H9 (cell line): ENCODE results near the gene ATG2A. TPM values are rescaled to one million over a fixed set of nuclear protein-coding genes. Genes with fewer than 3 reads are reported as not detected.

Source experiments
- DNase-seq: peaks from one replicate; pipeline ENCODE4 v3.0.0-alpha.2; 2017
- H2AFZ ChIP-seq: one replicate; pipeline ENCODE4 v1.6.1; 2013; ENCODE audit warnings: mild to moderate bottlenecking, low read length, control low read depth, moderate library complexity
- H2AK5ac ChIP-seq: 2 replicates; pipeline ENCODE4 v1.6.1; 2013; ENCODE audit warnings: low read length, control low read depth, mixed read lengths; ENCODE audit not compliant: insufficient read length
- H2BK120ac ChIP-seq: one replicate; pipeline ENCODE4 v1.6.1; 2013; ENCODE audit warnings: low read depth, mild to moderate bottlenecking, low read length, control low read depth, inconsistent platforms; ENCODE audit not compliant: poor library complexity, severe bottlenecking
- H2BK12ac ChIP-seq: 2 replicates; pipeline ENCODE4 v1.6.1; 2013; ENCODE audit warnings: low read length, control low read depth, mixed read lengths, low read depth; ENCODE audit not compliant: insufficient read length
- H2BK15ac ChIP-seq: 2 replicates; pipeline ENCODE4 v1.6.1; 2013; ENCODE audit warnings: low read depth, low read length, control low read depth
- H2BK20ac ChIP-seq: one replicate; pipeline ENCODE4 v1.6.1; 2013; ENCODE audit warnings: low read depth, mild to moderate bottlenecking, low read length, control low read depth, inconsistent platforms; ENCODE audit not compliant: poor library complexity, severe bottlenecking
- H2BK5ac ChIP-seq: 2 replicates; pipeline ENCODE4 v1.6.1; 2013; ENCODE audit warnings: low read length, control low read depth, mixed read lengths; ENCODE audit not compliant: insufficient read length
- H3K14ac ChIP-seq: 2 replicates; pipeline ENCODE4 v1.6.1; 2013; ENCODE audit warnings: low read length, control low read depth; ENCODE audit not compliant: insufficient read depth
- H3K18ac ChIP-seq: 2 replicates; pipeline ENCODE4 v1.6.1; 2013; ENCODE audit warnings: low read depth, mild to moderate bottlenecking, mixed read lengths, low read length, control low read depth; ENCODE audit not compliant: insufficient read length
- H3K23ac ChIP-seq: 2 replicates; pipeline ENCODE4 v1.6.1; 2013; ENCODE audit warnings: low read length, control low read depth, mixed read lengths, low read depth; ENCODE audit not compliant: insufficient read length
- H3K23me2 ChIP-seq: 2 replicates; pipeline ENCODE4 v1.6.1; 2013; ENCODE audit warnings: low read depth, mild to moderate bottlenecking, mixed read lengths, low read length, control low read depth; ENCODE audit not compliant: insufficient read length, poor library complexity, severe bottlenecking
- H3K27ac ChIP-seq: 2 replicates; pipeline ENCODE4 v1.5.1; 2013; ENCODE audit warnings: low read length, control low read depth, mixed read lengths, low read depth; ENCODE audit not compliant: insufficient read length
- H3K27me3 ChIP-seq: 2 replicates; pipeline ENCODE4 v1.6.1; 2013; ENCODE audit warnings: low read length, control low read depth, inconsistent platforms; ENCODE audit not compliant: insufficient read depth
- H3K4ac ChIP-seq: 2 replicates; pipeline ENCODE4 v1.6.1; 2013; ENCODE audit warnings: low read depth, mild to moderate bottlenecking, control low read depth, inconsistent platforms, low read length, moderate library complexity
- H3K4me1 ChIP-seq: 2 replicates; pipeline ENCODE4 v1.6.1; 2013; ENCODE audit warnings: low read length, control low read depth, inconsistent platforms; ENCODE audit not compliant: insufficient read depth
- H3K4me2 ChIP-seq: 2 replicates; pipeline ENCODE4 v1.6.1; 2013; ENCODE audit warnings: low read length, control low read depth, mixed read lengths; ENCODE audit not compliant: insufficient read length, insufficient read depth
- H3K56ac ChIP-seq: 2 replicates; pipeline ENCODE4 v1.6.1; 2013; ENCODE audit warnings: low read depth, mild to moderate bottlenecking, mixed read lengths, low read length, control low read depth; ENCODE audit not compliant: insufficient read length
- H3K79me1 ChIP-seq: 2 replicates; pipeline ENCODE4 v1.6.1; 2013; ENCODE audit warnings: low read depth, mild to moderate bottlenecking, moderate library complexity, low read length, control low read depth, inconsistent platforms; ENCODE audit not compliant: insufficient read depth, poor library complexity, severe bottlenecking
- H3K79me2 ChIP-seq: 2 replicates; pipeline ENCODE4 v1.6.1; 2013; ENCODE audit warnings: low read length, control low read depth, inconsistent platforms; ENCODE audit not compliant: insufficient read depth
- H3K9ac ChIP-seq: 2 replicates; pipeline ENCODE4 v1.6.1; 2013; ENCODE audit warnings: low read length, control low read depth, mixed read lengths; ENCODE audit not compliant: insufficient read length; ENCODE audit errors: extremely low read depth
- H3K9me3 ChIP-seq: one replicate; pipeline ENCODE4 v1.6.1; 2013; ENCODE audit warnings: low read depth, low read length, inconsistent platforms; ENCODE audit not compliant: control insufficient read depth
- H3T11ph ChIP-seq: one replicate; pipeline ENCODE4 v1.6.1; 2013; ENCODE audit warnings: mild to moderate bottlenecking, low read length, control low read depth, inconsistent platforms
- H4K20me1 ChIP-seq: one replicate; pipeline ENCODE4 v1.6.1; 2013; ENCODE audit not compliant: control insufficient read depth, insufficient read length, insufficient read depth
- H4K5ac ChIP-seq: 2 replicates; pipeline ENCODE4 v1.6.1; 2013; ENCODE audit warnings: low read depth, mild to moderate bottlenecking, mixed read lengths, low read length, control low read depth; ENCODE audit not compliant: insufficient read length
- H4K8ac ChIP-seq: replicated peaks from 2 replicates; pipeline ENCODE4 v1.6.1; 2013; ENCODE audit warnings: low read length, control low read depth, mixed read lengths, low read depth; ENCODE audit not compliant: insufficient read length
- H4K91ac ChIP-seq: 2 replicates; pipeline ENCODE4 v1.6.1; 2013; ENCODE audit warnings: low read depth, mild to moderate bottlenecking, moderate library complexity, mixed read lengths, low read length, control low read depth; ENCODE audit not compliant: insufficient read length
- H3K27ac Mint-ChIP-seq, 3 experiments: 2 replicates in 2 of 3; 3 replicates in 1 of 3; pipeline ENCODE4 v1.8.0; 2020 to 2021; ENCODE audit warnings: mixed read lengths in 3 of 3, mild to moderate bottlenecking in 1 of 3, moderate library complexity in 1 of 3
- H3K27me3 Mint-ChIP-seq: 2 replicates; pipeline ENCODE4 v1.8.0; 2021; ENCODE audit warnings: low read depth, mild to moderate bottlenecking, moderate library complexity, mixed read lengths
- H3K36me3 Mint-ChIP-seq, 3 experiments: 2 replicates in 2 of 3; 3 replicates in 1 of 3; pipeline ENCODE4 v1.8.0; 2020 to 2021; ENCODE audit warnings: low read depth in 3 of 3, mixed read lengths in 3 of 3; ENCODE audit not compliant: insufficient read depth in 1 of 3
- H3K4me1 Mint-ChIP-seq, 2 experiments: 2 replicates each; pipeline ENCODE4 v1.8.0; 2020; ENCODE audit warnings: mixed read lengths in 2 of 2
- H3K4me3 Mint-ChIP-seq, 2 experiments: 2 replicates in 1 of 2; 3 replicates in 1 of 2; pipeline ENCODE4 v1.8.0; 2020 to 2021; ENCODE audit warnings: mild to moderate bottlenecking in 2 of 2, mixed read lengths in 2 of 2, moderate library complexity in 1 of 2
- H3K9me3 Mint-ChIP-seq, 2 experiments: 2 replicates in 1 of 2; 3 replicates in 1 of 2; pipeline ENCODE4 v1.8.0; 2020; ENCODE audit warnings: mild to moderate bottlenecking in 2 of 2, mixed read lengths in 2 of 2, moderate library complexity in 1 of 2
- WGBS: extraction: QIAGEN DNeasy Blood & Tissue Kit; methylation state at CpG from one replicate; pipeline ENCODE4 v1.1.7; 2013; ENCODE audit warnings: missing lambda C conversion rate, low lambda C conversion rate, mixed read lengths; ENCODE audit not compliant: insufficient read length; ENCODE audit errors: extremely low coverage; 5-methylcytosine and 5-hydroxymethylcytosine counted together
- total RNA-seq: library from RNA; stranded (reverse); gene quantifications from 2 replicates; pipeline ENCODE4 v1.2.1, GENCODE V29; 2021
- TF ChIP-seq, protein P1 (sequence below): fragments of 200-600 bp; sonication (generic); conservative IDR thresholded peaks from 3 replicates; pipeline ENCODE4 v1.8.0; 2021; ENCODE audit warnings: antibody characterized with exemption, mild to moderate bottlenecking

The ATG2A gene
- total RNA-seq, 1 experiment from 2014 or later: 21.3 TPM

DNA sequence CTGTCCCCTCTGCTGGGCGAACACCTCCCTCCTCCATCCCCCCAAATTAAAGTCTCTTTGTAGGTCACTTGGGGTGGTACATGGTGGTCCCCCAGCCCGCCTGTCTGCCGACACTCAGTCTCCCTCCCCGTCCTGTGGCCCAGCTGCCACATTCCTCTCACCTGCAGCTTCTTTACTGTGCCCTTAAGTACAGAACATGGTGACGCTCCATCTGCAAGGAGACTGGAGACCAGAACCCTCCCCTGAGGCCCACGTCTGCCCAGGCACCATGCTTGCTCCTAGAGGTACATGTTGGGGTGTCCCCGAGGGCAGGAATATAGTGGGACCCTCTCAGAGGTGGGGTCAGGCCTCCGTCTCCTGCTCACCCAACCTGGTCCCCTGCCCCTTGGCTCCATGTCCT lies 33.0 kb downstream of the ATG2A start:
- H3K27me3 ChIP-seq: no peaks in the 10 kb centered on the region
- no peak overlapping the region for H3K23ac ChIP-seq
- Mint-ChIP-seq H3K9me3 (no peaks in the 10 kb centered on the region; a peak in 1 of 5 replicates), H3K27ac (peak overlapping the region in 1 of 3 experiments; percentile 62; a peak in 2 of 7 replicates), H3K27me3 (peaks cover 4% of the 10 kb centered on the region), H3K4me1 (peaks cover 22 to 29% of the 10 kb centered on the region in 2 experiments), H3K36me3 (no peaks in the 10 kb centered on the region), H3K4me3 (no peak overlapping the region; a peak in 1 of 5 replicates)
- no peak overlapping the region for H3K14ac ChIP-seq
- H4K20me1 ChIP-seq: no peaks in the 10 kb centered on the region
- H3K18ac ChIP-seq: no peak overlapping the region
- DNase-seq: no peak
- H3T11ph ChIP-seq: no peak overlapping the region
- H3K56ac ChIP-seq: no peak overlapping the region
- TF ChIP-seq, protein P1, sequence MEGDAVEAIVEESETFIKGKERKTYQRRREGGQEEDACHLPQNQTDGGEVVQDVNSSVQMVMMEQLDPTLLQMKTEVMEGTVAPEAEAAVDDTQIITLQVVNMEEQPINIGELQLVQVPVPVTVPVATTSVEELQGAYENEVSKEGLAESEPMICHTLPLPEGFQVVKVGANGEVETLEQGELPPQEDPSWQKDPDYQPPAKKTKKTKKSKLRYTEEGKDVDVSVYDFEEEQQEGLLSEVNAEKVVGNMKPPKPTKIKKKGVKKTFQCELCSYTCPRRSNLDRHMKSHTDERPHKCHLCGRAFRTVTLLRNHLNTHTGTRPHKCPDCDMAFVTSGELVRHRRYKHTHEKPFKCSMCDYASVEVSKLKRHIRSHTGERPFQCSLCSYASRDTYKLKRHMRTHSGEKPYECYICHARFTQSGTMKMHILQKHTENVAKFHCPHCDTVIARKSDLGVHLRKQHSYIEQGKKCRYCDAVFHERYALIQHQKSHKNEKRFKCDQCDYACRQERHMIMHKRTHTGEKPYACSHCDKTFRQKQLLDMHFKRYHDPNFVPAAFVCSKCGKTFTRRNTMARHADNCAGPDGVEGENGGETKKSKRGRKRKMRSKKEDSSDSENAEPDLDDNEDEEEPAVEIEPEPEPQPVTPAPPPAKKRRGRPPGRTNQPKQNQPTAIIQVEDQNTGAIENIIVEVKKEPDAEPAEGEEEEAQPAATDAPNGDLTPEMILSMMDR: no peak
- H3K4me2 ChIP-seq: no peak overlapping the region
- no peak overlapping the region for H4K8ac ChIP-seq
- H2BK5ac ChIP-seq: no peak overlapping the region
- no peak overlapping the region for H4K91ac ChIP-seq
- H3K9ac ChIP-seq: no peak overlapping the region
- WGBS: no CpG with 5 or more reads among the region's 8 CpGs
- H4K5ac ChIP-seq: no peak overlapping the region
- H3K4ac ChIP-seq: no peak overlapping the region
- H2AFZ ChIP-seq: no peak overlapping the region
- H2BK15ac ChIP-seq: no peak overlapping the region
- H3K79me1 ChIP-seq: no peaks in the 10 kb centered on the region
- peaks cover 10% of the 10 kb centered on the region for H3K23me2 ChIP-seq
- H3K9me3 ChIP-seq: no peaks in the 10 kb centered on the region
- H3K4me1 ChIP-seq: no peaks in the 10 kb centered on the region; the same call in 1 of the 2 replicates
- H3K27ac ChIP-seq: no peak overlapping the region
- H2AK5ac ChIP-seq: no peak overlapping the region
- H2BK20ac ChIP-seq: no peak overlapping the region
- H2BK120ac ChIP-seq: no peak overlapping the region
- no peaks in the 10 kb centered on the region for H3K79me2 ChIP-seq
- no peak overlapping the region for H2BK12ac ChIP-seq
